MM.1S (cell line): ENCODE data around the gene CCDC167.

ENCODE experiments used
- DNase-seq: peaks from one replicate; pipeline ENCODE4 v3.0.0-alpha.2; 2015
- H2AFZ ChIP-seq: fragments of 300-600 bp; sonication (generic); 2 replicates; pipeline ENCODE4 v1.6.0; 2016; ENCODE audit warnings: antibody characterized with exemption, low read length
- H3F3A ChIP-seq: fragments of 300-600 bp; sonication (generic); 2 replicates; pipeline ENCODE4 v1.6.1; 2016; ENCODE audit warnings: mild to moderate bottlenecking, antibody characterized with exemption, low read length, moderate library complexity, mixed read lengths; ENCODE audit not compliant: insufficient read depth
- H3K27ac ChIP-seq: fragments of 300-600 bp; sonication (generic); 2 replicates; pipeline ENCODE4 v1.5.1; 2016; ENCODE audit warnings: mild to moderate bottlenecking, low read length
- H3K27me3 ChIP-seq: fragments of 300-600 bp; sonication (generic); replicated peaks from 2 replicates; pipeline ENCODE4 v1.6.0; 2016; ENCODE audit warnings: low read length; ENCODE audit not compliant: insufficient read depth
- H3K36me3 ChIP-seq: fragments of 300-600 bp; sonication (generic); replicated peaks from 2 replicates; pipeline ENCODE4 v1.6.1; 2016; ENCODE audit warnings: mild to moderate bottlenecking, low read length, mixed read lengths; ENCODE audit not compliant: insufficient read depth
- H3K4me1 ChIP-seq: fragments of 300-600 bp; sonication (generic); 2 replicates; pipeline ENCODE4 v1.6.1; 2016; ENCODE audit warnings: low read length, mixed read lengths
- H3K4me2 ChIP-seq: fragments of 300-600 bp; sonication (generic); 2 replicates; pipeline ENCODE4 v1.6.0; 2016; ENCODE audit warnings: low read depth, low read length
- H3K4me3 ChIP-seq: fragments of 300-600 bp; sonication (generic); 2 replicates; pipeline ENCODE4 v1.5.1; 2016; ENCODE audit warnings: low read length, mixed read lengths
- H3K79me2 ChIP-seq: fragments of 300-600 bp; sonication (generic); 2 replicates; pipeline ENCODE4 v1.6.1; 2016; ENCODE audit warnings: mixed run types, low read length, mixed read lengths
- H3K9ac ChIP-seq: fragments of 300-600 bp; sonication (generic); 2 replicates; pipeline ENCODE4 v1.6.1; 2016; ENCODE audit warnings: low read length, mixed read lengths
- H3K9me2 ChIP-seq: fragments of 300-600 bp; sonication (generic); replicated peaks from 2 replicates; pipeline ENCODE4 v1.6.1; 2016; ENCODE audit warnings: mild to moderate bottlenecking, low read length, mixed read lengths; ENCODE audit not compliant: insufficient read depth
- H3K9me3 ChIP-seq: fragments of 300-600 bp; sonication (generic); replicated peaks from 2 replicates; pipeline ENCODE4 v1.6.1; 2016; ENCODE audit warnings: mild to moderate bottlenecking, low read length, mixed read lengths; ENCODE audit not compliant: insufficient read depth
- H4K20me1 ChIP-seq: fragments of 300-600 bp; sonication (generic); 2 replicates; pipeline ENCODE4 v1.6.1; 2016; ENCODE audit warnings: mild to moderate bottlenecking, low read length, moderate library complexity, mixed read lengths; ENCODE audit not compliant: insufficient read depth
- EZH2 ChIP-seq: fragments of 300-600 bp; sonication (generic); optimal IDR thresholded peaks from 2 replicates; pipeline ENCODE3; 2017; ENCODE audit warnings: low read depth, mild to moderate bottlenecking, antibody characterized with exemption, low read length, mixed read lengths
- EZH2phosphoT487 ChIP-seq: fragments of 300-600 bp; sonication (generic); IDR thresholded peaks from 2 replicates; pipeline ENCODE4 v1.6.1; 2018; ENCODE audit warnings: antibody characterized with exemption, low read length
- TF ChIP-seq, protein P1 (sequence below): fragments of 300-600 bp; sonication (generic); IDR thresholded peaks from 2 replicates; pipeline ENCODE4 v1.5.1; 2016; ENCODE audit warnings: antibody characterized with exemption, low read length, mixed read lengths

The CCDC167 gene

DNA sequence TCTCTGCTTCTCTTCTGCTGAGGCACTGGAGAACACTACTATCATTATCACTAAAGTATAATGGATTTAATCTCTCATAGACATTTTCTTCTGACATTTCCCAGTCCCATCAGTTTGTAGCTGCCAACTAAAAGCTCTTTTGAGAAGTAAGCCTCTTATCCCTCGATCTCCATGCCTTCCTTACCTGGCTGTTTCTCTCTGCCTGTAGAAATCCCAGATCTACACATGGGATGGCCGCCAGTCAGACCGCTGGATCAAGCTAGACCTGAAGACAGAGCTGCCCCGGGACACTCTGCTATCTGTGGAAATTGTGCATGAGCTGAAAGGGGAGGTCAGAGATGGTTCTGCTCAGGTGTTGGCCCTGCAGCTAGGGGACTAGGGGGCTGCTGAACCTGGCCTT, 25.4 kb downstream of the CCDC167 start:
- Histone ChIP-seq H3K9me3 (no peaks in the 10 kb centered on the region), H3K27ac (no peak overlapping the region), H3F3A (no peaks in the 10 kb centered on the region), H2AFZ (no peak overlapping the region), H3K36me3 (0 out of 2 replicates have a peak, but pooled peaks cover 6% of the 10 kb centered on the region), H3K4me3 (no peak overlapping the region), H3K4me1 (no peaks in the 10 kb centered on the region), H3K27me3 (no peaks in the 10 kb centered on the region), H3K4me2 (no peak overlapping the region), H3K9ac (no peak overlapping the region), H4K20me1 (no peaks in the 10 kb centered on the region), H3K79me2 (no peaks in the 10 kb centered on the region), H3K9me2 (no peaks in the 10 kb centered on the region)
- TF ChIP-seq EZH2phosphoT487, result no peak
- no peak for TF ChIP-seq EZH2
- TF ChIP-seq, protein P1, sequence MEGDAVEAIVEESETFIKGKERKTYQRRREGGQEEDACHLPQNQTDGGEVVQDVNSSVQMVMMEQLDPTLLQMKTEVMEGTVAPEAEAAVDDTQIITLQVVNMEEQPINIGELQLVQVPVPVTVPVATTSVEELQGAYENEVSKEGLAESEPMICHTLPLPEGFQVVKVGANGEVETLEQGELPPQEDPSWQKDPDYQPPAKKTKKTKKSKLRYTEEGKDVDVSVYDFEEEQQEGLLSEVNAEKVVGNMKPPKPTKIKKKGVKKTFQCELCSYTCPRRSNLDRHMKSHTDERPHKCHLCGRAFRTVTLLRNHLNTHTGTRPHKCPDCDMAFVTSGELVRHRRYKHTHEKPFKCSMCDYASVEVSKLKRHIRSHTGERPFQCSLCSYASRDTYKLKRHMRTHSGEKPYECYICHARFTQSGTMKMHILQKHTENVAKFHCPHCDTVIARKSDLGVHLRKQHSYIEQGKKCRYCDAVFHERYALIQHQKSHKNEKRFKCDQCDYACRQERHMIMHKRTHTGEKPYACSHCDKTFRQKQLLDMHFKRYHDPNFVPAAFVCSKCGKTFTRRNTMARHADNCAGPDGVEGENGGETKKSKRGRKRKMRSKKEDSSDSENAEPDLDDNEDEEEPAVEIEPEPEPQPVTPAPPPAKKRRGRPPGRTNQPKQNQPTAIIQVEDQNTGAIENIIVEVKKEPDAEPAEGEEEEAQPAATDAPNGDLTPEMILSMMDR, result no peak
- no peak for DNase-seq

DNA sequence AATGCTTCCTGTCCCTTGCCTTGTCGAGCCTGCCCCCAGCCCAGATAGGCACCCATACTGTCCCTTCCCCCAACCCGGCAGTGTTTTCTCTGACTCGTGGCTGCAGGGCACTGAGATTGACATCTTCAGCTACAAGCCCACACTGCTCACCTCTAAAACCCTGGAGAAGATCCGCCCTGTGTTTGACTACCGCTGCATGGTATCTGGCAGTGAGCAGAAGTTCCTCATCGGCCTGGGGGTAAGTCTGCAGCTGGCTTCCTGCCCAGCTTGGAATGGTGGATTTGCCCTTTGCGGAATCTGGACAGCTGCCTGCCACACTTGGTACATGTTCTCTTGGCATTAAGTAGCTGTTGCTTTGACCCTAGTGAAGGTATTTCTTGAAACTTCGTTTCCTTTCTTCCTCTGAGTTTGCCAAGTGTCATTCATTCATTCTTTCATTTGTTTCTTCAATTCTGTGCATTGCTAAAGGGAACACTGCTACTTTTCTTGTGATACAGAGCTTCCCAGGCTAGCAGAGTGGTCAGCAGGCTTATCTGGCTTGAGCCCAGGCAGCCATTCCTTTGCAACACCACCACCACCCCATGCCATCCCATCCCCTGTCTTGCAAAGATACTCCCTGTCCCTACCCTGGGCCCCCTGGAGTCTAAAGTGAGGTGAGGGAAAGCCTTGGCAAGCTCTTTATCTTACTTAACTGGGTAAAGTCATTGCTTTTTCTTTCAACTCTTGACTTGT, 26.2 kb downstream of the CCDC167 start:
- TF ChIP-seq EZH2phosphoT487 (no peak), EZH2 (no peak)
- TF ChIP-seq, protein P1, result no peak
- H3K27me3 ChIP-seq, result no peaks in the 10 kb centered on the region
- no peak overlapping the region for H3K4me2 ChIP-seq
- H4K20me1 ChIP-seq, result no peaks in the 10 kb centered on the region
- no peak overlapping the region for H3K27ac ChIP-seq
- no peak overlapping the region for H3K9ac ChIP-seq
- no peaks in the 10 kb centered on the region for H3K9me3 ChIP-seq
- no peak overlapping the region for H2AFZ ChIP-seq
- no peak for DNase-seq
- H3K36me3 ChIP-seq, result 0 out of 2 replicates have a peak, but pooled peaks cover 3% of the 10 kb centered on the region
- H3F3A ChIP-seq, result no peaks in the 10 kb centered on the region
- no peaks in the 10 kb centered on the region for H3K9me2 ChIP-seq
- no peaks in the 10 kb centered on the region for H3K79me2 ChIP-seq
- no peak overlapping the region for H3K4me3 ChIP-seq
- no peaks in the 10 kb centered on the region for H3K4me1 ChIP-seq

DNA sequence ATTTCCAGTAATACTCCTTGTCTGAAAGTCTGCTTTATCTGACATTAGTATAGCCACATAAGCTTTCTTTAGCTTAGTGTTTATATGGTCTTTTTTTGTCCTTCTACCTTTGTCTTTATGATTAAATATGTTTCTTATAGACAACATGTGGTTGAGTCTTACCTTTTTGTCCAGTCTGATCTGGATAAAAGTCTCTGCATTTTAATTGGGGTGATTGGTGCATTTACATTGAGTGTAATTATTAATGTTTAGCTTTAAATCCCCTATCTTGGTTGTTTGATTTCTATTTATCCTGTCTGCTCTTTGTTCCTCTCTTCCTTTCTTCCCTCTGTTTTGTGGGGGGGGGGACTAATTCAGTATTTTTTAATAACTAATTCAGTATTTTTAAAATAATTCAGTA, 32.0 kb downstream of the CCDC167 start:
- Histone ChIP-seq H3K27me3 (no peaks in the 10 kb centered on the region), H3K9me2 (no peaks in the 10 kb centered on the region), H2AFZ (no peak overlapping the region), H3K4me3 (no peak overlapping the region), H3K9ac (no peak overlapping the region), H3K4me2 (no peak overlapping the region), H3K9me3 (no peaks in the 10 kb centered on the region), H3K36me3 (0 out of 2 replicates have a peak, but pooled peaks cover 3% of the 10 kb centered on the region), H3K27ac (no peak overlapping the region), H4K20me1 (no peaks in the 10 kb centered on the region), H3K79me2 (no peaks in the 10 kb centered on the region), H3F3A (no peaks in the 10 kb centered on the region), H3K4me1 (no peaks in the 10 kb centered on the region)
- DNase-seq, result no peak
- TF ChIP-seq EZH2phosphoT487, result no peak
- TF ChIP-seq EZH2, result no peak
- TF ChIP-seq, protein P1, result no peak
